PC-9 (cell line): ENCODE measurements around the gene PSMD11.

Experiments
- EZH2 ChIP-seq: fragments of 200-600 bp; sonication (generic); IDR thresholded peaks from 2 replicates; pipeline ENCODE4 v1.8.0; 2017; ENCODE audit warnings: antibody characterized with exemption, low read depth
- TF ChIP-seq, protein P1 (sequence below): fragments of 200-600 bp; sonication (generic); conservative IDR thresholded peaks from 2 replicates; pipeline ENCODE4 v1.6.1; 2017; ENCODE audit warnings: mixed run types, antibody characterized with exemption, mild to moderate bottlenecking, moderate library complexity

DNA sequence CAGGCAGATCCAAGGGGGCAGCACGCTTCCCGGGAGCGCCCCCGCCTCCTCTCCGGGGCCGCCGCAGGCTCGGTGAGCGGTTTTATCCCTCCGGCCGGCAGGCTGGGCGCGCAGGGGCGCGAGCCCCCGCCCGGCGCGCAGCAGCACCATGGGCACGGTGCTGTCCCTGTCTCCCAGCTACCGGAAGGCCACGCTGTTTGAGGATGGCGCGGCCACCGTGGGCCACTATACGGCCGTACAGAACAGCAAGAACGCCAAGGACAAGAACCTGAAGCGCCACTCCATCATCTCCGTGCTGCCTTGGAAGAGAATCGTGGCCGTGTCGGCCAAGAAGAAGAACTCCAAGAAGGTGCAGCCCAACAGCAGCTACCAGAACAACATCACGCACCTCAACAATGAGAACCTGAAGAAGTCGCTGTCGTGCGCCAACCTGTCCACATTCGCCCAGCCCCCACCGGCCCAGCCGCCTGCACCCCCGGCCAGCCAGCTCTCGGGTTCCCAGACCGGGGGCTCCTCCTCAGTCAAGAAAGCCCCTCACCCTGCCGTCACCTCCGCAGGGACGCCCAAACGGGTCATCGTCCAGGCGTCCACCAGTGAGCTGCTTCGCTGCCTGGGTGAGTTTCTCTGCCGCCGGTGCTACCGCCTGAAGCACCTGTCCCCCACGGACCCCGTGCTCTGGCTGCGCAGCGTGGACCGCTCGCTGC is 43.3 kb downstream of the PSMD11 start:
- no peak for TF ChIP-seq EZH2
- TF ChIP-seq, protein P1, sequence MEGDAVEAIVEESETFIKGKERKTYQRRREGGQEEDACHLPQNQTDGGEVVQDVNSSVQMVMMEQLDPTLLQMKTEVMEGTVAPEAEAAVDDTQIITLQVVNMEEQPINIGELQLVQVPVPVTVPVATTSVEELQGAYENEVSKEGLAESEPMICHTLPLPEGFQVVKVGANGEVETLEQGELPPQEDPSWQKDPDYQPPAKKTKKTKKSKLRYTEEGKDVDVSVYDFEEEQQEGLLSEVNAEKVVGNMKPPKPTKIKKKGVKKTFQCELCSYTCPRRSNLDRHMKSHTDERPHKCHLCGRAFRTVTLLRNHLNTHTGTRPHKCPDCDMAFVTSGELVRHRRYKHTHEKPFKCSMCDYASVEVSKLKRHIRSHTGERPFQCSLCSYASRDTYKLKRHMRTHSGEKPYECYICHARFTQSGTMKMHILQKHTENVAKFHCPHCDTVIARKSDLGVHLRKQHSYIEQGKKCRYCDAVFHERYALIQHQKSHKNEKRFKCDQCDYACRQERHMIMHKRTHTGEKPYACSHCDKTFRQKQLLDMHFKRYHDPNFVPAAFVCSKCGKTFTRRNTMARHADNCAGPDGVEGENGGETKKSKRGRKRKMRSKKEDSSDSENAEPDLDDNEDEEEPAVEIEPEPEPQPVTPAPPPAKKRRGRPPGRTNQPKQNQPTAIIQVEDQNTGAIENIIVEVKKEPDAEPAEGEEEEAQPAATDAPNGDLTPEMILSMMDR: no peak
